SKM-1 (cell line): ENCODE data around the gene DNAAF1.
A peak's percentile ranks its signal among the peaks of the same experiment; 100 is the strongest.
"Not testable (repeated sequence)": the region's sequence is repeated elsewhere in the genome, so short reads cannot be mapped to it uniquely, and the experiment has no call there.

Experiments
- DNase-seq: peaks from one replicate; lab custom pipeline; 2025; ENCODE audit not compliant: unreplicated experiment; lab: John Stamatoyannopoulos, UW

DNAAF1 gene

DNA sequence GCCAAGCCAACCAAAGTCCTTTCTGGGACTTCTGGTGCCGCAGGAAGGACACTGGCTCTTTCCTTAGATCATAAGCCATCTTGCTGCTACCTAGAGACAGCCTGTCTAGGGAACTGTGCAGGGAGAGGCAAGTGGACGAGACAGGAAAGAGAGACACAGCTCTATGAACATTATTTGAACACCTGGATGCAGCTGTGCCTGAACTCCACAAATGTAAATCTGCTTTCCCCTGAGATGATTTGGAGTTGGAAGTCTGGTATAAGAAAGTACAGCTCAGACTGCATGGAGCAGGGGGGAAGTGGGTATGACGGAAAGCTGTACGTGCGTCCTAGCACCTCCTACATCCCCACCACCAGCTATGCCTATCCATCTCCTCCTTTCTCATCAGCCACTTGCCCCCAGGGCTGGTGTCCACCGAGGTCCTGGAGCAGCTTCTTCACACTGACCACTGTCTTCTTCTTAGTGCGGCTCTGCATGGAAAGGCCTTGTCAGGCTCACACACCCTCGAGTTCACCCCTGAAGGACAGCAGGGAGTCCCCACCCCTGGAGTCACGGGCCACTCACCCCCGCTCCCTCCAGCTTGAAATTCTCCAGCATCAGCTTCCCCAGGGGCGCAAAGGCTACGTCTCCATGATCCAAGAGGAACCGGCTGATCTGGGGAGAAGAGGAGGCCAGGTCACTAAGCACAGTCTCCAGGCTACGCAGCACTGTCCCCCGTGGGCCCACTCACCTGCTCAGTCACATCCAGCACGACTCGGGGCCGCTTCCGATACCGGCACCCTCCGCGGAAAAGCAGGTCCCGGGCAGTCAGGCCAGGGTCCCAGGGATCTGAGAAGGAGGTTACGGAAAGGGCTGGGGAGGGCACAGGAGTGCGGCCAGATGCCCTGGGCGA, 37.8 kb downstream of the DNAAF1 start:
- no peak for DNase-seq

DNA sequence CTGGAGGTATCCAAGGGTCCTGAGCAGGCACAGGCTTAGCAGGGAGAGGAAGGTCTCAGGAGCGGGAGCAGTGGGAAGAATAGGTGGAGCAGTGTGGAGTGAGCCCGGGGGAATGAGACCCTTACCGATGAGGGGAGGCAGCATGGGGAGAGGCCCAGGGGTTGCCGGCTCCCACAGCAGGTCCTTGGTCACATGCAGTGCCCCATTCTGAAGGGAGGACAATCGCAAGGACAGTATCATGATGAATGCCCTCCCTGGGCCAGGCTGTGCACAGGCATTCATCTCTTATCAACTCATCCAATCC, 38.4 kb downstream of the DNAAF1 start:
- DNase-seq = no peak

DNA sequence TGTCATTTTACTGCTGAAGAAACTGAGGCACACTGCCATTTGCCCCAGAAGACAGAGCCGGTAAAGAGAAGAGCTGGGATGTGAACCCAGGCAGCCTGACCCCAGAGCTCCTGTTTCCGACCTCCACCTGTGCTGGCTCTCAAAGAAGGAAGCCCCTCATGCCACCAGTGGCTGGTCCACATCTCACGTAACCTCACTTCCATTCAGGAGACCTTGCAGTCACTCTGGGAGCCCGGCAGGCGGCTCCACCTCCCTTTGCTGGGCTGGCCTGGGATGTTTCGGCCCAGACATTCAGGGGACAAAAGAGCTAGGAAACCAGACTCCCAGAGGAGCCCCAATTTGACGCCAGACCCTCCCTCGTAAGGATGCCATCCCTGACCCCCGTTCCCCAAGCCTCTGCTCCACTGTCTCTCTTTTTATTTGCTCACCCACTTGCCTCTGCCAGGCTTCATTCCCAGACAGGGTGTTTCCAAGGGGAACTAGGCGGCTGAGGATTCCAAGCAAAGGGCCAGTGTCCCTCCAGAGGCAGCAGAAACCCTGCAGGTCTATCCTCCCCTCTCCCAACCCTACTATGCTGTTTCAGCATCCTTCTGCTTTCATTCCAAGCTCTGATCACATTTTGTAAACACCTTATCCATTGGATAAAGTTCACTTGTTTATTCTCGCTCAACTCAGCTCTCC, 38.9 kb downstream of the DNAAF1 start:
- DNase-seq = no peak

DNA sequence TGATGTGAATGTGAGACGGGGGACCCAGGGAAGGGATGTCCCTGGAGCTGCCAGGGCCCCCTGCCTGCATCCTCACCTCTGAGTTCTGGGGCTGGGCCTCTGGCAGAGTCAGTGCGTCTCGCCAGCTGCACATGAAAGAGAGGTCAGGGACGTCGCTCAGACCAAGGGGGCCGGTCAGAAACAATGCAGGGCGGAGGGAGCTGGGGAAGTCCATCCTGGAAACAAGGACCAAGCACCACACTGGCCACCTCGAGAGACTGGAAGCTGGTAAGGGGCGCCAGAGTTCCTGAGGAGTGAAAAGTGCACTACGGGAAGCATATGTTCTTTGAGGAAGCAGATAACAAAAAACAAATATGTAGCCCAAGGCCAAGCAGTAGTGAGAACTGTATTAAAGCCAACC, 39.7 kb downstream of the DNAAF1 start:
- no peak for DNase-seq

DNA sequence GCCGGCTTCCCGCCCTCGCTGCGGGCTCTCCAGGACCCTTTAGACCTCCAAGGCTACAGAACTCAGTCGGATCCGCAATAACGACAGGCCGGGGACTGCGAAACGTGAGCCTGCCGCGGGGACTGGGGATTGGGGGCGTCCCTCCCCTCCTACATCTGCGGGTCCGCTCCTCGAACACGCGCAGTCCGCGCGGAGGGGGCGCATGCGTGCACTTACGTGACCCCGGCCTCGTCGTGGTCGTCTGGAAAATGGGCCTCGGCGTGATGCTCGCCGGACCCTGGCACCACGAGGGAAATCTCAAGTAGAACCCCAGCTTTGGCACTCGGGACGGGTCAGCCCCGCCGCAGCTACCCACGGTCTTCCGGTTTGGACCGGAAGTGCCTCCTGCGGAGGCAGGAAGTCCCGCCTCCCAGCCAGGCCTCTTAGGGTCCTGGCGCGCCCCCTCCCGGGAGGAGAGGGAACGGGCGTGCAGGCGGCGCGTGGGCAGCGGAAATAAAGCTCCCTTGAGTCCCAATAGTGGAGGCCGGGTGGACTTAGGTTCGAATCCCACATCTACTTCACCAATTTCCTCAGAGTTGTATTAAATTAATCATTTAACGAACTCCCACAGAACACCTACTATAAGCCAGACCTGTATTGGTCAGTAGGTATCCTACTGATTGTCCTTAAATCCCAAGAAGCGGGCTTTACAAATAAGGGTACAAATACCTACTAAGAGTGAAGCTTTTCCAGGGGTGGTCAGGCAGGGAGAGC, 41.8 kb downstream of the DNAAF1 start, which contains the start of gene TAF1C:
TAF1C (minus strand) TSS at position 373 of the 753 bp plus-strand sequence. CDS start 2,069 bp downstream, outside the sequence.
- DNase-seq = peak; percentile 86

DNA sequence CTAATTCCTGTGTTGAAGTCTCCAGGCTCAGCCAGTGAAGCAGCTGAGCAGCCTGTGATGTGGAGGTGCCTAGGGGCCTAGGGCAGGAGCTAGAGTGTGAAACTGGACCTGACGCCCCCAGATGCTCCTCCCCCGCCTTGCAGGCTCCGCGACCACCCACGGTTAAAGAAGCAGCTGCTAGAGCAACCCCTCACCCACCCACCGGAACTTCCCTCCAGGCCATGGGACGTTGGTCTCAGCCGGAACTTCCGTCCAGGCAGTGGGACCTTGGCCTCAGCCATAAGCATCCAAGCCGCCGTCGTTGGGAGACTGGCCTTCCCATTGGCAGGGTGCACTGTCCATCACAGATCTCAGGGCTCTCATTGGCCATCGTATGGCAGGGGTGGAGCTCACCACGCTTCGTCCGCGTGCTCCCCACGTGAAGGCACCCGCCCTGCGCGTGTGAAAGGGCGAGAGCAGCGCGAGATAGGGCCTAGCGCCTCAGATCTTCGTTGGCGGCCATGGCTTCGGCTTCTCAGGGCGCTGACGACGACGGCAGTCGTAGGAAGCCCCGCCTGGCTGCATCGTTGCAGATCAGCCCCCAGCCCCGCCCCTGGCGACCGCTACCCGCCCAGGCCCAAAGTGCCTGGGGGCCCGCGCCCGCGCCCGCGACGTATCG, 45.8 kb downstream of the DNAAF1 start, which contains the start of gene ADAD2:
ADAD2 (plus strand) TSS at position 427 of the 658 bp plus-strand sequence; CDS start at position 501, 74 bp downstream.
- DNase-seq = no peak

DNA sequence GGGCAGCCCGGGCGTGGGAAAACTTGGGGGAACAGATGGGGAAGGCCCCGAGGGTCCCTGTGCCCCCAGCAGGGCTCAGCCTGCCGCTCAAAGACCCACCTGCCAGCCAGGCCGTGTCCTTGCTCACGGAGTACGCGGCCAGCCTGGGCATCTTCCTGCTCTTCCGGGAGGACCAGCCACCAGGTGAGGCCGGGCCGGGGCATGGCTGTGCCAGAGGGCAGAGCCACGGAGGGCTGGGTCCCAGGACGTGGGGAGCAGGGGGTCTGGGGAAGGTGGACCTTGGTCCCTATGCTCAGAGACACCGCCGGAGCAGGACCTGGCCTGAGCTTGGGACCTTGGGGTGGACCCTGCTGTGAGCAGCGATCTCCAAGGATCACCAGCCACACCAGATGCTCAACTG, 46.4 kb downstream of the DNAAF1 start:
- DNase-seq = no peak

DNA sequence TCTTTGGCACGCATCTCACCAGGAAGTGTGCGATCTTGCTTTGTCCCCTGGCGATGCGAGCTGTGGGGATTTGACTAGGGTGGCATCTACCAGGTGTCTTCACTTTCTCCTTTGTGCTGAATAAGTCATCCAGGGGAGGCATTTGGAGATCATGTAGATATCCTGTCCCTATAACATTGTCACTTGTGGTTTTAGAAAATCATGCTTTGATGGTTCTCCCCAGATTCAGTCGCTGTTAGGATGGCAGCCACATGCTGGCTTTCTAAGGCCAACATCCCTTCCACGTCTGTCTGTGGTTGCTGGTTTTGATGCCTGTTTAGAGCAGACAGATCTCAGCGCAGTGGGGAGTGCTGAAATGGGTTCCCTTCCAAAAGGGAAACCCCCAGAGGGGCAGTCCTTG, 48.4 kb downstream of the DNAAF1 start:
- DNase-seq = no peak

DNA sequence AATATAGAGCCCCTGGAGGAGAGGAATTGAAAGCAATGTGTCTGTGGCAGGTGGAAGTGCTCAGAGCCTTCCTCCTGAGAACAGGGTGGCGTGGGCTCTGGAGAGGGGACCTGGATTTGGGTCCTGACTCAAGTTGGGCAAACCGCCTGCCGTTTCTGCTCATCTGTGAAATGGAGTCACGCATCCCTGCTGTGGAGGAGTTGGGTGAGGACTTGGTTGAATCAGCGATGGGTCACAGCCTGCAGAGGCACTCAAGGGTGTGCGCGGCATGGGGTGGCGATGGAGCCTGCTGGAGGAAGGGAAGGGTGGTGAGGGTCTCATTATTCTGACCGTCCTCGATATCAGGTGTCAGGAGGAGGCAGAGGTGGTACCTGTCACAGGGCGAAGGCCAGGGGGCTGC, 48.9 kb downstream of the DNAAF1 start:
- no peak for DNase-seq

DNA sequence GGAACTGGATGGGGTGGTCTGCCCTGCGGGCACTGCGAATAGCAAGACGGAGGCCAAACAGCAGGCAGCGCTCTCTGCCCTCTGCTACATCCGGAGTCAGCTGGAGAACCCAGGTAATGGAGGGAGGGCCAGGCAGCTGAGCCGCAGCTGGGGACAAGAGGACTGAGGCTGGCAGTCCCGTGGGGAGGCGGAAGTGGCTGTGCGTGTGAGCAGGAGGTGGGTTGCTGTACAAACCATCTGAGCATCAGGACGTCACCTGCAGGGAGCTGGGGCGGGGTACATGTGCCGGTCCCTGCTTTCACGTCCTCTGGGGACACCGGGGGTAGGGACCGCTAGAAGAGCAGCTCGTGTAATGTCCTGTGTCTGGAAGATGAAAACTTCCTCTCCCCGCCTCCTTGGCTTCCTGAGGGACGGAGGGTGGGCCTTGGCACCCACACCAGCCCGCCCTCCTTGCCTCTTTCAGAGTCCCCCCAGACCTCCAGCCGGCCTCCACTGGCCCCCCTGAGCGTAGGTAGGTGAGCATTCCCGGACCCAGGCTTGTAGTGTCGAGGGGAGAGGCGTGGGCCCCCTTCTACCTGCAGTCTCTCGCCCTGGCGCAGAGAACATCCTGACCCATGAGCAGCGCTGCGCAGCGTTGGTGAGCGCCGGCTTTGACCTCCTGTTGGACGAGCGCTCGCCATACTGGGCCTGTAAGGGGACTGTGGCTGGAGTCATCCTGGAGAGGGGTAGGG, 49.5 kb downstream of the DNAAF1 start:
- DNase-seq = no peak

DNA sequence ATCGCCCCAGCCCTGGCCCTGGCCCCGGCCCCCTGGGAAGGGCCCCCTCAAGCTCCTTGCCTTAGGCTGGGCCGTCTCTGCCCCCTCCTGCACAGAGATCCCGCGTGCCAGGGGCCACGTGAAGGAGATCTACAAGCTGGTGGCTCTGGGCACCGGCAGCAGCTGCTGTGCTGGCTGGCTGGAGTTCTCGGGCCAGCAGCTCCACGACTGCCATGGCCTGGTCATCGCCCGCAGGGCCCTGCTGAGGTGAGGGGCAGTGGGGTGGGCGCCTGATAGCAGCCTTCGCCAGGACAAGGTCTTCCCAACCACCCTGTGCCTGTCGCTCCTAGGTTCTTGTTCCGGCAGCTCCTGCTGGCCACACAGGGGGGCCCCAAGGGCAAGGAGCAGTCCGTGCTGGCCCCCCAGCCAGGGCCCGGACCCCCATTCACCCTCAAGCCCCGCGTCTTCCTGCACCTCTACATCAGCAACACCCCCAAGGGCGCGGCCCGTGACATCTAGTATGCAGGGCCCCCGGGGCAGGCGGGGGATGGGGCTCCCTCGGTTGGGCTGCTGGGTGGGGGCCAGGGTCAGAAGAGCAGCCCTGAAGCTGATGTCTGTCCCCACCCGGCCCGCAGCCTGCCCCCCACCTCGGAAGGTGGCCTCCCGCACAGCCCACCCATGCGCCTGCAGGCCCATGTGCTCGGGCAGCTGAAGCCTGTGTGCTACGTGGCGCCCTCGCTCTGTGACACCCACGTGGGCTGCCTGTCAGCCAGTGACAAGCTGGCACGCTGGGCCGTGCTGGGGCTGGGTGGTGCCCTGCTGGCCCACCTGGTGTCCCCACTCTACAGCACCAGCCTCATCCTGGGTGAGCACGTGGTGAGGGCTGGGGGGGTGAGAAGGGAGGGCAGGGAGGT, 50.3 kb downstream of the DNAAF1 start:
- no peak for DNase-seq

DNA sequence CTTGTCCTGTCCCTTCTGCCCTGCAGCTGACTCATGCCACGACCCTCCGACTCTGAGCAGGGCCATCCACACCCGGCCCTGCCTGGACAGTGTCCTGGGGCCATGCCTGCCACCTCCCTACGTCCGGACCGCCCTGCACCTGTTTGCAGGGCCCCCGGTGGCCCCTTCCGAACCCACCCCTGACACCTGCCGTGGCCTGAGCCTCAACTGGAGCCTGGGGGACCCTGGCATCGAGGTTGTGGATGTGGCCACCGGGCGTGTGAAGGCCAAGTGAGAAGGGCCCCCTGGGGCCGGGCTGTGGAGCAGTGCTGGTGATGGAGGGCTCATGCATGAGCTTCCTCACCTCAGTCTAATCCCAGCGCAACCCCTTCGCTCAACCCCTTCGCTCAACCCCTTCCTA, 51.0 kb downstream of the DNAAF1 start:
- DNase-seq = no peak

DNA sequence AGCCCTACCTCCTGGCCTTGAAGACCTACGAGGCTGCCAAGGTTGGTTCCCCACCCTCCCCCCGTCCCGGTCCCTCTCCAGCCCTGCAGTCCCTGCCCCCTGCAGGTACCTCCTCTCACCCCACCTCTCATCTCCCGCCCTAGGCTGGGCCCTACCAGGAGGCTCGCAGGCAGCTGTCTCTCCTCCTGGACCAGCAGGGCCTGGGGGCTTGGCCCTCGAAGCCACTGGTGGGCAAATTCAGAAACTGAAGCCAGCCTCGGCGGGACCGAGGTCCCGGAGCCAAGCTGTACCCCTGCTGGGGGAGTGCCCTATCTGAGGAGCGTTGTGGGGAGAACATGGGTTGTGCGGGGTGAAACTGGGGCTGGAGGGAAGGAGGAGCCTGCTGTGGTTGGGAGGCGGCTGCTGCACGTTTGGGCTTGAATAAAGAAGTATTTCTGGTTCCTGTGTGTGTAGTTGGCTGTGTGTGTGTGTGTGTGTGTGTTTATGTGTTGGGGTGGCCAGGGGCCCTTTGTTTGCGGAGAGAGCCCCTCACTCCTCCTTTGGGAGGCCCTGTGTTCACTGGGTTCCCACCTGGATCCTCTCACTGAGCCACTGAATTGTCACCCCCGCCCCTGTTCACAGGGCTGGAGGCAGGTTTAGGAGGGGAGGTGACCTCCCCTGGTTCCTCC, 51.8 kb downstream of the DNAAF1 start:
- no peak for DNase-seq

DNA sequence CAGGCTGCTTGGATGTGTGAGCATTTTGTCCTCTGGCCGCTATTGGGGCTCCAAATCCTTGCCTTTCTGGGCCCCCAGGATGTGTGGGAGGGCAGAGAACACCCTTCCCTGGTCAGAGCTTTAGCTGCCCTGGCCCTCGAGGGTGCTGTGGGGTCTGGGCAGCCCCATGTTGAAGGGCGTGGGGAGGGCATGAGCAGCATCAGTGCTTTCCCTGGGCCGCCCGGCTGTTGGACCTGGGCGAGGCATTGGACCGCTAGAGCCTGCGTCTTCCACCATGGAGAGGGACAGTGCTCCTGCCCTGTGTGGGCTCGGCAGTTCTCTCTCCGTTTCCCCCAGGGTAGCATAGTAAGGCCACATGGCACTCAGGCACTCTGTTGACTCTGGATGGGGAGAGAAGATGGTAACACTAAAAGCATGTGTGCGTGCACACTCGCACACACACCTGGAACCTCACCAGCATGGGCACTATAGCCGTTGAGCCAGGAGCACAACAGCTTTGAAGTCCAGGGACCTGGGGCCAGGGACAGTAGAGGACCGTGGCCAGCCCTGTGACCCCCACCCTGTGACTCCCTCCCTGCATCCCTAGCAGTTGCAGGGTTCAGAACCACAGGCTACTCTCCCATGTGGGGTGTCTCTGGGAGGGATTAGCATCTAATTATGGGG, 52.5 kb downstream of the DNAAF1 start:
- no peak for DNase-seq

DNA sequence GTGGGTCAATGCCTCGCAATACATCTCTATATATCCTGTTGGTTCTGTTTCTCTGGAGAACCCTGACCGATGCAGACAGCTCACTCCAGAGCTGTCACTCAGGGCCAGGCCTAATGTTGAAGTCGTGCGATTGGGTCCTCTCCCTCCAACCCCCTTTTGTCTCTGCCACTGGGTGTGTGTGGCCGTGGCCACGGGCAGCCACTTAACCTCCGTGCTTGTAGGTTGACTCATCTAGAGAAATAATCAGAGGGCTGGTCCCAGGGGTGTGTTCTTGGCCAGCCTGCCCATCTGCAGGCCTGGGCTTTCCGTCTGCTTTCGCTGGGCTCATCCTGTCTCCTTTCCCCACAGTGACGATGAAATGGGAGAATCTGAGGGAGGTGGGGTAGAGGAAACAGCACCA, 53.3 kb downstream of the DNAAF1 start:
- DNase-seq = no peak

DNA sequence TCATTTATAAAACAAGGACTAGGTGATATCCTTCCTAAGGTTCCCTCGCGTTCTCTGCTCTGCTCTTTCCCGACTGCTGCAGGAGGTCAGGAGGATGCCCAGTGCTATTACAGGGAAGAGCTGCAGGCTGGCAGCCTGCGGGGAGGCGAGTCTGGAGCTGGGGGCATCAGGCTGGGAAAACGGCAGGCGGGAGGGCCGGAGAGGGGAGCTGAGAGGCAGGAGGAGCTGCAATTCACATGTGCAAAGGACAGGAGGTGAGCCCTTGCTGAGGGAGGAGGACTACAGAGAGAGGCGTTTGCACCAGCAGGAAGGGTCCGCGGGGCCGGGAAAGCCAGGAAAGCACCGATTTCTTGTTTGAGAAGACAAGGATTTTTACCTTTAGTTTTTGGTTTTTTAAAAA, 54.0 kb downstream of the DNAAF1 start:
- DNase-seq = no peak

DNA sequence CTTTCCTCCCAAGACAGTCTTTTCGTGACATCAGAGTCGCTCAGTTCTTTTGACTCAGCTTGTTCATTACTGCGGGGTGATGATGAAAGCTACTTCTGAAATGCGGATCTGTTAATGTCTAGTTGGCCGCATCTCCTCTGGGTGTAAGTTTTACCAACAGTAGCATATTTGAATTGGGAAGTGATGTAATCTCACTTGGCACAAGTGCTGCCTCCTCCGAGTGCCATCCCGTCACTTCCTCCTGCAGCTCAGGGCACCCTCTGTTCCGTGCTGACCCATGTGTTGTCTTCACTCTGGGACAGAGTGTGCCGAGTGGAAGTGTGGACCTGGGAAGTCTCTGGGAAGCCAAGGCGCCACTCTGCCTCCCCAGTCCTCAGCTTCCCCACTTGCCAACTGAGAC, 54.8 kb downstream of the DNAAF1 start:
- peak; percentile 74 for DNase-seq

DNA sequence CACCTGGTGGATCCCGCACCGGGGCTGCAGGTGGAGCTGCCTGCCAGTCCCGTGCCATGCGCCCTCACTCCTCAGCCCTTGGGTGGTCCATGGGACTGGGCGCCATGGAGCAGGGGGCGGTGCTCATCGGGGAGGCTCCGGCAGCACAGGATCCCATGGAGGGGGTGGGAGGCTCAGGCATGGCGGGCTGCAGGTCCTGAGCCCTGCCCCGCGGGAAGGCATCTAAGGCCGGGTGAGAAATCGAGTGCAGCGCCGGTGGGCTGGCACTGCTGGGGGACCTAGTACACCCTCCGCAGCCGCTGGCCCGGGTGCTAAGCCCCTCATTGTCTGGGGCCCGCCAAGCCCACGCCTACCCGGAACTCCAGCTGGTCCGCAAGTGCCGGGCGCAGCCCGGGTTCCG, 59.4 kb downstream of the DNAAF1 start:
- DNase-seq = not testable (repeated sequence)
